Kidney epithelial cell (primary cell): Measurements from ENCODE around the gene UPK2. TPM values are rescaled to one million over a fixed set of nuclear protein-coding genes. Genes with fewer than 3 reads are reported as not detected.

Experiments used
- DNase-seq: peaks from one replicate; pipeline ENCODE4 v3.0.0-alpha.2; 2010; ENCODE audit warnings: low read depth
- H3K27me3 ChIP-seq: 2 replicates; pipeline ENCODE4 v1.6.0; 2011; ENCODE audit warnings: low read length; ENCODE audit not compliant: control insufficient read depth, insufficient read depth
- H3K36me3 ChIP-seq: 2 replicates; pipeline ENCODE4 v1.5.1; 2011; ENCODE audit warnings: low read length; ENCODE audit not compliant: control insufficient read depth, insufficient read depth
- H3K4me3 ChIP-seq: 2 replicates; pipeline ENCODE4 v1.5.1; 2011; ENCODE audit warnings: low read depth, mild to moderate bottlenecking, control low read depth, low read length
- CTCF ChIP-seq: IDR thresholded peaks from 2 replicates; pipeline ENCODE4 v1.5.1; 2011; ENCODE audit warnings: mild to moderate bottlenecking, moderate library complexity, low read length, control low read depth, inconsistent platforms; ENCODE audit not compliant: insufficient read depth, poor library complexity, severe bottlenecking
- total RNA-seq: library from RNA; depleted of rRNA; stranded (reverse); fragments of >200 nt; gene quantifications from 2 replicates; pipeline ENCODE4 v1.2.3, GENCODE V29; 2015

The UPK2 gene
- total RNA-seq, 1 donor from 2014 or later, result 0.25 TPM

- H3K36me3 ChIP-seq, result no peaks in the 10 kb centered on the region
- H3K4me3 ChIP-seq, result no peak overlapping the region
- DNase-seq, result no peak
- H3K27me3 ChIP-seq, result no peaks in the 10 kb centered on the region
- no peak for TF ChIP-seq CTCF
Measured at GRCh38 chr11:118917481-118918127, 38.5 kb upstream of the UPK2 start.

GRCh38 chr11:118918128-118918685 is 37.9 kb upstream of the UPK2 start:
- Histone ChIP-seq H3K36me3 (no peaks in the 10 kb centered on the region), H3K27me3 (no peaks in the 10 kb centered on the region), H3K4me3 (peak overlapping the region; percentile 13)
- DNase-seq, result no peak
- TF ChIP-seq CTCF, result no peak

DNA sequence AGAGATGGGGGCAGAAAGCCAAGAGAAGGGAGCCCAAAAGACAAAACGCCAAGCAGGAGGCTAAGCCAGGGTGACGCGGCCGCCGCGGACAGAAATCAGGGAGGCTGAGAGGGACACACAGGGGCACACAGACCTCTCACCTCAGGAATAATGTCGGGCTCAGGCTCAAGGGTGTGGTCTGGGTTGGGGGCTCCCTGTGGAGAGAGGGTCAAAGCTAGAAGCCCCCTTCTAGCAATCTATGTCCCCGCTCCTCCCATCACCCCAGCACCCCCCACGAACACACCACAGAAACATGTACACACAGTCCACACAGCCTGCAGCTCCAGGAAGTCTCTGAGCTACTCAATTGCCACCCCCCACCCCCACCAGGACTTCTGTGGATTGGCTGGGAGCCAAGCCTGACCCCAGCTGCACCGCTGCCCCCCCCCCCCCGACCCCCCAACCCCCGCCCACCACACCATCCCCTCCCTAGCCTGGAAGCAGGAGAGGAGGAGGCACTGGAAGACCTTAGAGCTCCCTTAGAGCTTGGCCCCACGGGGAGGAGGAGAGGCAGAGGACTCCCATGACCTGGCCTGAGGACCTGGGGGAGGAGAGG is 37.3 kb upstream of the UPK2 start:
- Histone ChIP-seq H3K27me3 (no peaks in the 10 kb centered on the region), H3K36me3 (no peaks in the 10 kb centered on the region), H3K4me3 (peak overlapping the region; percentile 13)
- no peak for TF ChIP-seq CTCF
- DNase-seq, result no peak

DNA sequence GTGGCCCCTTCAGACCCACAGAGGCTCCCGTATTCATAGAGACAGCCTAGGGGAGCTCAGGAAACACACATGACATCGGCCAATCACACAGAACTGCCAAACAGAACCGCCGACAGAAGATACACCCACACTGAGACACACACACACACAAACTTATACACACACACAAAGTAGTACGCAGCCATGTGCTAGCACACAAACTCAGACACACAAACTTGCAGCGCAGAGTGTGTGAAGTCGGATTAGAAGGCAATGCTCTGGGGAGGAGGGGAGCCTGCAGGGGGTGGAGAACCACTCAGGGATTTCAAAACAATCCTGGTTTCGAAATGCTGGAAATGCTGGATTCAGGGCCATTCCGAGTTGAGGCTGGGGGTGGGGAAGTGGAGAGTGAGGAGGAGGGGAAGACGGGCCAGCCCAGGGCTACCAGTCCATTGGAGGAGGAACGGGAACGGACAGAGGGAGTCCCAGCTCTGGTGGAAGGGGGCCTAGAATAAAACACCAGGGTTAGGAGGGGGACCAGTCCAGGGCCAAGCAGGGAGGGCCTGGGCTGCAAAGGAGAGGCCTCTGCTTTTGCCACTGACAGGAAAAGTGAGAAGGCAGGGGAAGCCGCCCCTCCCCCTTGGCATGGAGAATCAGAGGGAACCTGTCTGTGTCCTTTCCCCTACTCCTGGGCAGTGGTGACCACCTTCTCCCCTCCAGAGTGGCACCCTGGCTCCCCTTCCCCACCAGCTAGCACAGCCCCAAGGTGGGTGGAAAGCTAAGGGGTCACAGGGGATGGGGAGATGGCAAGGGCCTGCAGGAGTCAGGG is 34.8 kb upstream of the UPK2 start:
- TF ChIP-seq CTCF, result no peak
- Histone ChIP-seq H3K4me3 (peak overlapping the region; percentile 91), H3K36me3 (no peaks in the 10 kb centered on the region), H3K27me3 (no peaks in the 10 kb centered on the region)
- DNase-seq, result no peak

GRCh38 chr11:118921929-118922744 is 34.0 kb upstream of the UPK2 start:
- H3K36me3 ChIP-seq, result no peaks in the 10 kb centered on the region
- H3K4me3 ChIP-seq, result peak overlapping the region; percentile 91
- TF ChIP-seq CTCF, result no peak
- H3K27me3 ChIP-seq, result no peaks in the 10 kb centered on the region
- DNase-seq, result no peak
